ENCODE data around the gene TPCN1. TPM values are rescaled to one million over a fixed set of nuclear protein-coding genes. Genes with fewer than 3 reads are reported as not detected.

TPCN1 gene
- total RNA-seq, 2 donors from 2014 or later, result 84.1 to 93.5 TPM

DNA sequence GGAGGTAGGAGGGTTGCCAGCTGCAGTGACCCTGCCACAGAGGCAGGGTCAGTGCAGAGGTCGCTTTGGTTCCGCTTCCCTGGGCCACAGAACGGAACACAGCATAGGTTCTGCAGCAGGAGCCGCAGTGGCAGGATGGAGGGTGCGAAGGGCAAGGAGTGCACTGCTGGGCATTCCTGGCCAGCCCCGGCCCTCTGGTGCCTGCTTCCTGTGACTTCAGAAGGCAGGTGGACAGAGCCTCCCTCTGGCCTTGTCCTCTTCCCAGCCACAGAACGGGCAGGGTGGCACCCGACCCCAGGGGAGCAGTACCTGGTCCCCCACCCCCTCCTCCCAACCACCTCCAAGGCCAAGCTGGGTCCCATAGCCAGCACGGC lies 75.9 kb downstream of the TPCN1 start:
- H3K27me3 ChIP-seq (replicated peaks; ENCODE audit: insufficient read depth), result no peaks in the 10 kb centered on the region
- H3K9me3 ChIP-seq, result no peaks in the 10 kb centered on the region
- H3K4me3 ChIP-seq, result no peak overlapping the region
- no peak for TF ChIP-seq CTCF (IDR thresholded peaks at IDR 0.05)
- no peak for DNase-seq (ENCODE audit: low spot score)
- peaks cover 19 to 57% of the 10 kb centered on the region in 2 donors for H3K4me1 ChIP-seq (ENCODE audit: control insufficient read depth in 1 of 2, low read depth in 2 of 2)
- H3K27ac ChIP-seq, result peak overlapping the region; percentile 93 to 96
- ATAC-seq (ENCODE audit: insufficient number of reproducible peaks, low FRiP score, low read depth), result no peak
- peaks cover 33% of the 10 kb centered on the region for H3K36me3 ChIP-seq

DNA sequence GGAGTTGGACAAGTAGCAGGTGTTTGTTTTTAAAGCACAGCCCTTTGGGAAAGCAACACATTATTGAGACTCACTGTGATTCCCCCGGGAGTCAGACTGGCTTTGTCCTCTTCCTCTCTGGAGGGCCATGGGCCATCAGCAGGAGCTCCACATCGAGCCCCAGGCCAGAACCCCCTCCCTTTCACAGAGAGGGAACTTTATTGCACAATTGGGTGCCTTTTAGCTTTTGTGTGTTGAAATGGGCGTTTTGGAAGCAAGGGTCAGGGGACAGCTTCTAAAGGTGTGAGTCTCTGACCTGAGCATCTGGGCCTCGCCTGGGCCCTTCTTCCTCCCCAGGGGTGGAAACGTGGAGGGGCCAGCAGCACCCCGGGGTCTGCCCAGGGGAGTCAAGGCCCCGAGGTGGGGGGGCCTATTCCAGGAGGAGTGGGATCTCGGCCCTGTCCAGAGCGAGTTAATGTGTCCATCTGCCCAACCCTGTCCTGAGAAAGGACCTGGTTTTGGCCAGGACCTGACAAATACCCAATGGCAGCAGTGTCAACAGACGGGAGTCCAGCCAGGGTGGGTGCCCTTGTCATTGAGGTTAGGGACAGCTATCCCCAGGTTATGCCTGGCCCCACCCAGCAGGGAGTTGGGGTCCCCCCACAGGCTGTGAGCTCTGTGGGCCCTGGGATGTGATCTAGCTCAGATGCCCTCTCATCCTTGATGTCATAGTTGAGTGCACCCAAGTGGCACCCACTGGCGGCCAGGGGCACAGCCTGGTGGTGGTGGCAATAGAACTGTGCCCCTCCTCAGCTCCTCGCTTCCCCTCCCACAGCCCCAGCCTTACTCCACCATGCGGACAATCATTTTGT lies 76.6 kb downstream of the TPCN1 start:
- H3K9me3 ChIP-seq, result no peaks in the 10 kb centered on the region
- H3K36me3 ChIP-seq, result peaks cover 27% of the 10 kb centered on the region

DNA sequence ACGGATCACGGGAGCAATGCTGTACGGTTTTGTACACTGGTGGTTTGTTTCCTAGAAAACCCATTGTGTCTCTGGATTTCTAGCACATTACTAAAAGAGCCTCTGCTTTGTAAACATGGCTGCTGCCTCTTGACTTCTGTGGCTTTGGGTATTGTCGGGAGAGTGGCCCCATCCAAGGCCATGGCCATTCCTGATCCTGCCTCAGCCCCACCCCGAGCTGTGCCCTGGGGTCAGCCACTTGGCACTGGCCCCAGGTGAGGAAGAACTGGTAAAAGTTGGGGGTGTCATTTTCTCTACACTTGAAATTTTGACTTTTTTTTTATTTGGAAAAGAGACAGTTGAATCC lies 77.2 kb downstream of the TPCN1 start:
- Histone ChIP-seq H3K4me3 (no peak overlapping the region), H3K9me3 (no peaks in the 10 kb centered on the region), H3K36me3 (peaks cover 24% of the 10 kb centered on the region), H3K27me3 (replicated peaks; ENCODE audit: insufficient read depth) (no peaks in the 10 kb centered on the region), H3K4me1 (ENCODE audit: control insufficient read depth in 1 of 2, low read depth in 2 of 2) (peaks cover 19 to 57% of the 10 kb centered on the region in 2 donors), H3K27ac (peak overlapping the region; percentile 93 to 96)
- TF ChIP-seq CTCF (IDR thresholded peaks at IDR 0.05), result no peak
- no peak for ATAC-seq (ENCODE audit: insufficient number of reproducible peaks, low FRiP score, low read depth)
- DNase-seq (ENCODE audit: low spot score), result no peak

More for the DNA sequence above, 76.6 kb downstream of the TPCN1 start:
- Histone ChIP-seq H3K4me3 (no peak overlapping the region), H3K27ac (peak overlapping the region; percentile 93 to 96), H3K27me3 (replicated peaks; ENCODE audit: insufficient read depth) (no peaks in the 10 kb centered on the region), H3K4me1 (ENCODE audit: control insufficient read depth in 1 of 2, low read depth in 2 of 2) (peaks cover 19 to 57% of the 10 kb centered on the region in 2 donors)
- no peak for ATAC-seq (ENCODE audit: insufficient number of reproducible peaks, low FRiP score, low read depth)
- TF ChIP-seq CTCF (IDR thresholded peaks at IDR 0.05), result no peak
- DNase-seq (ENCODE audit: low spot score), result no peak

- Histone ChIP-seq H3K4me1 (ENCODE audit: control insufficient read depth in 1 of 2, low read depth in 2 of 2) (peaks cover 19 to 54% of the 10 kb centered on the region in 2 donors), H3K9me3 (no peaks in the 10 kb centered on the region), H3K36me3 (peaks cover 27% of the 10 kb centered on the region), H3K27ac (peak overlapping the region; percentile 93 to 96), H3K4me3 (peak overlapping the region; percentile 43), H3K27me3 (replicated peaks; ENCODE audit: insufficient read depth) (no peaks in the 10 kb centered on the region)
- peak; percentile 55 for TF ChIP-seq CTCF (IDR thresholded peaks at IDR 0.05)
- ATAC-seq (ENCODE audit: insufficient number of reproducible peaks, low FRiP score, low read depth) (peak; percentile 44), DNase-seq (ENCODE audit: low spot score) (peak; percentile 49)
Observed at GRCh38 chr12:113298861-113299545, 77.7 kb downstream of the TPCN1 start.

DNA sequence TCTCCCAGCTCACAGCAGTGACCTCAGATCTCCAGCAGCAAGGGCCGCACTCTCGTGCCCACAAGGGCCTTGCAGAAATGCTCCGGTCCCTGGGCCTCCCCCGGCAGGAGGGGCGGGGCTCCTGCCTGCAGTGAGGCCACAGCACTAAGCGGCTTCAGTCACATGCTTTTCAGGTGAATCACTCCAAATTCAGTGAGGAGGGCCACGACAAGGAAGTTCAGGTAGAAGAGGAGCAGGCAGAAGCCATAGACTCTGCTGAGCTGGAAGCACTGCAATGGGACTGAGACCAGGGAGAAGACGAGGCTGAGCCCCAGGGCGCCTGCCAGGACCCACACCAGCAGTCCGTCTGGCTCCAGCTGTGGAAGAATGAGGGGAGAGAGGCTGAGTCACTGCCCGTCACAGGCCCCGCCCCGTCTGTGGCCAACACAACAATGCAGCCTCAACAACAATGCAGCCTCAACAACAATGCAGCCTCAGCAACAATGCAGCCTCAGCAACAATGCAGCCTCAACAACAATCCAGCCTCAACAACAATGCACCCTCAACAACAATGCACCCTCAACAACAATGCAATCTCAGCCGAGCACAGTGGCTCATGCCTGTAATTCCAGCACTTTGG lies 78.5 kb downstream of the TPCN1 start:
- ATAC-seq (ENCODE audit: insufficient number of reproducible peaks, low FRiP score, low read depth), result peak; percentile 38
- Histone ChIP-seq H3K4me1 (ENCODE audit: control insufficient read depth in 1 of 2, low read depth in 2 of 2) (peaks cover 19 to 46% of the 10 kb centered on the region in 2 donors), H3K4me3 (peak overlapping the region; percentile 43), H3K27me3 (replicated peaks; ENCODE audit: insufficient read depth) (no peaks in the 10 kb centered on the region), H3K9me3 (no peaks in the 10 kb centered on the region), H3K27ac (peak overlapping the region; percentile 93 to 96), H3K36me3 (peaks cover 32% of the 10 kb centered on the region)
- DNase-seq (ENCODE audit: low spot score), result peak; percentile 25
- no peak for TF ChIP-seq CTCF (IDR thresholded peaks at IDR 0.05)
